ENCODE results near the gene TSN. TPM values are rescaled to one million over a fixed set of nuclear protein-coding genes. Genes with fewer than 3 reads are reported as not detected.

TSN gene
- polyA plus RNA-seq, 1 donor from 2014 or later: 171 TPM

- Histone ChIP-seq H3K4me2 (ENCODE audit: low read length) (no peak overlapping the region), H3K79me2 (replicated peaks; ENCODE audit: insufficient read depth, low read length) (no peaks in the 10 kb centered on the region), H3K36me3 (ENCODE audit: insufficient read depth, low read length) (no peaks in the 10 kb centered on the region), H4K20me1 (ENCODE audit: insufficient read depth) (no peaks in the 10 kb centered on the region), H3K27ac (ENCODE audit: low read length) (no peak overlapping the region), H3F3A (ENCODE audit: insufficient read depth, low read length, poor library complexity, severe bottlenecking) (no peaks in the 10 kb centered on the region), H3K4me3 (ENCODE audit: low read length) (no peak overlapping the region), H3K9ac (ENCODE audit: low read length) (no peak overlapping the region), H3K9me2 (ENCODE audit: insufficient read depth, low read length) (no peaks in the 10 kb centered on the region), H3K9me3 (ENCODE audit: low read length) (no peaks in the 10 kb centered on the region), H2AFZ (ENCODE audit: low read depth, low read length) (no peak overlapping the region), H3K27me3 (ENCODE audit: insufficient read depth, low read depth, low read length) (no peaks in the 10 kb centered on the region)
- no peak for TF ChIP-seq TAF1 (IDR thresholded peaks at IDR 0.05; ENCODE audit: low read depth)
- no peak for TF ChIP-seq POLR2AphosphoS5 (IDR thresholded peaks at IDR 0.05)
- no peak for TF ChIP-seq CTCF (IDR thresholded peaks at IDR 0.05; ENCODE audit: poor library complexity, severe bottlenecking)
- TF ChIP-seq RAD21 (conservative IDR thresholded peaks at IDR 0.05): no peak
- TF ChIP-seq REST (IDR thresholded peaks at IDR 0.05; ENCODE audit: borderline replicate concordance): no peak
- TF ChIP-seq SMC3 (conservative IDR thresholded peaks at IDR 0.05; ENCODE audit: poor library complexity): no peak
- no peak for TF ChIP-seq EZH2 (IDR thresholded peaks at IDR 0.05; ENCODE audit: borderline replicate concordance, insufficient read depth, low read length, poor library complexity, severe bottlenecking)
- no peak for TF ChIP-seq MXI1 (conservative IDR thresholded peaks at IDR 0.05; ENCODE audit: poor library complexity, severe bottlenecking)
- no peak for TF ChIP-seq EP300 (conservative IDR thresholded peaks at IDR 0.05; ENCODE audit: poor library complexity, severe bottlenecking)
Observed at GRCh38 chr2:121727332-121727731, 28.1 kb upstream of the TSN start.

- Histone ChIP-seq H3F3A (ENCODE audit: insufficient read depth, low read length, poor library complexity, severe bottlenecking) (no peaks in the 10 kb centered on the region), H3K9me2 (ENCODE audit: insufficient read depth, low read length) (no peaks in the 10 kb centered on the region), H3K79me2 (replicated peaks; ENCODE audit: insufficient read depth, low read length) (no peaks in the 10 kb centered on the region), H3K27me3 (ENCODE audit: insufficient read depth, low read depth, low read length) (no peaks in the 10 kb centered on the region), H3K27ac (ENCODE audit: low read length) (no peak overlapping the region), H2AFZ (ENCODE audit: low read depth, low read length) (no peak overlapping the region), H3K36me3 (ENCODE audit: insufficient read depth, low read length) (no peaks in the 10 kb centered on the region), H3K9ac (ENCODE audit: low read length) (no peak overlapping the region), H3K9me3 (ENCODE audit: low read length) (no peaks in the 10 kb centered on the region), H4K20me1 (ENCODE audit: insufficient read depth) (no peaks in the 10 kb centered on the region), H3K4me3 (ENCODE audit: low read length) (no peak overlapping the region), H3K4me2 (ENCODE audit: low read length) (no peak overlapping the region)
- TF ChIP-seq RAD21 (conservative IDR thresholded peaks at IDR 0.05) (no peak), EZH2 (IDR thresholded peaks at IDR 0.05; ENCODE audit: borderline replicate concordance, insufficient read depth, low read length, poor library complexity, severe bottlenecking) (no peak), SMC3 (conservative IDR thresholded peaks at IDR 0.05; ENCODE audit: poor library complexity) (no peak), MXI1 (conservative IDR thresholded peaks at IDR 0.05; ENCODE audit: poor library complexity, severe bottlenecking) (no peak), TAF1 (IDR thresholded peaks at IDR 0.05; ENCODE audit: low read depth) (no peak), EP300 (conservative IDR thresholded peaks at IDR 0.05; ENCODE audit: poor library complexity, severe bottlenecking) (no peak), REST (IDR thresholded peaks at IDR 0.05; ENCODE audit: borderline replicate concordance) (no peak), POLR2AphosphoS5 (IDR thresholded peaks at IDR 0.05) (no peak), CTCF (IDR thresholded peaks at IDR 0.05; ENCODE audit: poor library complexity, severe bottlenecking) (no peak)
Observed at GRCh38 chr2:121727950-121728349, 27.5 kb upstream of the TSN start.
